Bronchial epithelial cell (primary cell): ENCODE measurements around the gene ATXN1L. TPM values are rescaled to one million over a fixed set of nuclear protein-coding genes. Genes with fewer than 3 reads are reported as not detected.

Experiments used
- DNase-seq: peaks from one replicate; pipeline ENCODE4 v3.0.0-alpha.2; 2010; ENCODE audit warnings: low read depth
- FAIRE-seq: peaks from 2 replicates; lab custom pipeline; 2011; peaks lifted over from hg19 to GRCh38; lab: Jason Lieb, UNC
- H3K27me3 ChIP-seq: 2 replicates; pipeline ENCODE4 v1.5.1; 2011; ENCODE audit warnings: low read length; ENCODE audit not compliant: control insufficient read depth, insufficient read depth
- H3K36me3 ChIP-seq: 2 replicates; pipeline ENCODE4 v1.5.1; 2011; ENCODE audit warnings: low read length; ENCODE audit not compliant: control insufficient read depth, insufficient read depth
- H3K4me3 ChIP-seq: 2 replicates; pipeline ENCODE4 v1.5.1; 2011; ENCODE audit warnings: mild to moderate bottlenecking, low read depth, low read length, control low read depth
- CTCF ChIP-seq: IDR thresholded peaks from 2 replicates; pipeline ENCODE4 v1.5.1; 2011; ENCODE audit warnings: mild to moderate bottlenecking, moderate library complexity, low read length, control low read depth, inconsistent platforms; ENCODE audit not compliant: insufficient read depth, severe bottlenecking
- total RNA-seq: library from RNA; depleted of rRNA; stranded (reverse); fragments of >200 nt; gene quantifications from 2 replicates; pipeline ENCODE4 v1.2.1, GENCODE V29; 2014

Gene ATXN1L
- total RNA-seq, 1 donor from 2014 or later: 9.2 TPM

- FAIRE-seq (no peak), DNase-seq (peak; percentile 26)
- no peaks in the 10 kb centered on the region for H3K27me3 ChIP-seq
- H3K4me3 ChIP-seq: peak overlapping the region; percentile 73
- peaks cover 3% of the 10 kb centered on the region for H3K36me3 ChIP-seq
- TF ChIP-seq CTCF: no peak
Measured at GRCh38 chr16:71883168-71883848, 37.5 kb downstream of the ATXN1L start.

GRCh38 chr16:71883849-71884638, 38.3 kb downstream of the ATXN1L start, which contains the start of gene ZNF821:
Gene ZNF821, minus strand, starts transcription at chr16:71884182. Its CDS starts 4,236 bp downstream, at chr16:71879946.
- Histone ChIP-seq H3K27me3 (no peaks in the 10 kb centered on the region), H3K4me3 (peak within 1 kb of the TSS; percentile 73), H3K36me3 (peaks cover 2% of the 10 kb centered on the region)
- peak; percentile 48 for TF ChIP-seq CTCF
- peak; percentile 36 for DNase-seq
- FAIRE-seq: no peak

- DNase-seq (peak; percentile 4), FAIRE-seq (no peak)
- H3K36me3 ChIP-seq: peaks cover 1% of the 10 kb centered on the region
- no peaks in the 10 kb centered on the region for H3K27me3 ChIP-seq
- no peak for TF ChIP-seq CTCF
- H3K4me3 ChIP-seq: no peak overlapping the region
Measured at GRCh38 chr16:71885261-71885650, 39.5 kb downstream of the ATXN1L start.

GRCh38 chr16:71889147-71889546, 43.4 kb downstream of the ATXN1L start:
- TF ChIP-seq CTCF: no peak
- DNase-seq: no peak
- no peaks in the 10 kb centered on the region for H3K36me3 ChIP-seq
- no peak for FAIRE-seq
- H3K4me3 ChIP-seq: no peak overlapping the region
- no peaks in the 10 kb centered on the region for H3K27me3 ChIP-seq

- Histone ChIP-seq H3K27me3 (no peaks in the 10 kb centered on the region), H3K4me3 (peak overlapping the region; percentile 98), H3K36me3 (no peaks in the 10 kb centered on the region)
- FAIRE-seq (no peak), DNase-seq (no peak)
- no peak for TF ChIP-seq CTCF
Measured at GRCh38 chr16:71893888-71894228, 48.1 kb downstream of the ATXN1L start.
